H1 (cell line): ENCODE data around the gene SLC25A26. TPM values are rescaled to one million over a fixed set of nuclear protein-coding genes. Genes with fewer than 3 reads are reported as not detected.

Experiments
- GABPA ChIP-seq: IDR thresholded peaks from 2 replicates; pipeline ENCODE4 v1.6.1; 2011; ENCODE audit warnings: mild to moderate bottlenecking, low read length, moderate library complexity, borderline replicate concordance; ENCODE audit not compliant: insufficient read depth
- JUND ChIP-seq: IDR thresholded peaks from 2 replicates; pipeline ENCODE4 v1.6.1; 2011; ENCODE audit warnings: mild to moderate bottlenecking, improper control_type of control experiment, low read length
- KDM5A ChIP-seq: fragments of 200-600 bp; IDR thresholded peaks from 2 replicates; pipeline ENCODE4 v1.7.1; 2012; ENCODE audit warnings: mild to moderate bottlenecking, low read length, inconsistent platforms, mixed read lengths
- MAX ChIP-seq: IDR thresholded peaks from 2 replicates; pipeline ENCODE4 v1.6.1; 2012; ENCODE audit warnings: inconsistent platforms
- polyA plus RNA-seq, 7 experiments: library from polyadenylated mRNA; depleted of rRNA in 3 of 7; stranded (reverse) in 5 of 7; unstranded in 2 of 7; fragments of >200 nt in 5 of 7; fragments of 200-250 nt in 2 of 7; gene quantifications; 1 replicate in 5 of 7; 2 replicates in 1 of 7; 4 replicates in 1 of 7; pipeline versions ENCODE4 v1.2.1 to v1.2.3, GENCODE V29; 2011 to 2013; ENCODE audit warnings: missing spikeins in 2 of 7, mixed read lengths in 2 of 7
- total RNA-seq: library from RNA; stranded (reverse); fragmentation: NEBNext Ultra II Directional; extraction: Animal tissue kit (Norgen Biotek cat#: 25700); gene quantifications from 2 replicates; pipeline ENCODE4 v1.2.1, GENCODE V29; 2021

The SLC25A26 gene
- total and polyA plus RNA-seq, 2 of the 8 experiments (the other 6 are each of a cell fraction or from before 2014, with no cell fraction given): 30.0 to 37.0 TPM

- TF ChIP-seq GABPA (no peak), MAX (no peak), KDM5A (no peak), JUND (no peak)
These were observed 45.8 kb downstream of the SLC25A26 start (continued) for GRCh38 chr3:66266551-66266950.
